Stomach smooth muscle (tissue), 2 donors: ENCODE measurements around the gene MYZAP.

Experiments
- H3K27ac ChIP-seq: one replicate; pipeline ENCODE4 v1.7.0; 2013; ENCODE audit warnings: mild to moderate bottlenecking, low read length, inconsistent platforms
- H3K27me3 ChIP-seq, 2 donors: one replicate each; pipeline ENCODE4 v1.7.0; 2013; ENCODE audit warnings: low read length in 2 of 2; ENCODE audit not compliant: insufficient read depth in 2 of 2, control insufficient read depth in 1 of 2
- H3K36me3 ChIP-seq, 2 donors: one replicate each; pipeline ENCODE4 v1.7.0; 2013; ENCODE audit warnings: low read length in 2 of 2; ENCODE audit not compliant: control insufficient read depth in 2 of 2, insufficient read depth in 2 of 2
- H3K4me1 ChIP-seq: one replicate; pipeline ENCODE4 v1.7.0; 2013; ENCODE audit warnings: low read length; ENCODE audit not compliant: control insufficient read depth, insufficient read depth
- H3K4me3 ChIP-seq, 2 donors: one replicate each; pipeline ENCODE4 v1.7.0; 2013; ENCODE audit warnings: low read length in 2 of 2
- H3K9ac ChIP-seq, 2 donors: one replicate each; pipeline ENCODE4 v1.7.0; 2013; ENCODE audit warnings: low read length in 2 of 2, mild to moderate bottlenecking in 1 of 2
- H3K9me3 ChIP-seq, 2 donors: one replicate each; pipeline ENCODE4 v1.7.0; 2013; ENCODE audit warnings: low read length in 2 of 2; ENCODE audit not compliant: control insufficient read depth in 2 of 2
- donor health status: healthy.
- donor health status: Pancreatic carcinoma.

Gene MYZAP

DNA sequence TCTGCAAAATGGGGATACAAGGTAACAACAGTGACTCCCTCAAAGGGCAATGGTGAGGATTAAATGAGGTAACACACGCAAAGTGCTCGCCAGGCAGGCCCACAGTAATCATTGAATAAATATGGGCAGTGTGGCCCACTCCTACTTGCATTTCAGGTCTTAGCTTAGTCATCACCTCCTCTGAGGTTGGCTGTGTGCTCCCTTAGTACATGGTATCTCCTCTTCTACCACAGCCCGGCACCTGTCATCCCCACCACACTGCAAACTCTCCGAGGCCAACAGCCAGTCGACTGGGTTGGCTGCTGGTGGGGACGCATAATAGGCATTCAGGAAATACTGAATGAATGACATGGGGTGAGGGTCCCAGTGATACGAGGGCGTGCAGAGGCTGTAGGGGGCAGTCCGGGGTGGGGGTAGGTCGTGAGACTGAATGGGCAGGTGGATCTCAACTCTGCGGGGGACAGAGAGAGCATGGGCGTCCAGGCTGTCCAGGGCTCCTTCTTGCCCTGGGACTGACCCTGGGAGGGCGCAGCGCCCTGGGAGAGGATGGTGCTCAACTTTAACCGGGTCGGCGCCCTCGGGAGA, 375 bp upstream of the MYZAP start:
- no peaks in the 10 kb centered on the region for H3K9me3 ChIP-seq
- H3K36me3 ChIP-seq, result no peaks in the 10 kb centered on the region
- peak overlapping the region in 1 of 2 donors; percentile 64 for H3K9ac ChIP-seq
- H3K4me3 ChIP-seq, result peak overlapping the region; percentile 80 to 82
- H3K27ac ChIP-seq, result peak overlapping the region; percentile 41
- peaks cover 37% of the 10 kb centered on the region for H3K4me1 ChIP-seq
- H3K27me3 ChIP-seq, result no peaks in the 10 kb centered on the region

DNA sequence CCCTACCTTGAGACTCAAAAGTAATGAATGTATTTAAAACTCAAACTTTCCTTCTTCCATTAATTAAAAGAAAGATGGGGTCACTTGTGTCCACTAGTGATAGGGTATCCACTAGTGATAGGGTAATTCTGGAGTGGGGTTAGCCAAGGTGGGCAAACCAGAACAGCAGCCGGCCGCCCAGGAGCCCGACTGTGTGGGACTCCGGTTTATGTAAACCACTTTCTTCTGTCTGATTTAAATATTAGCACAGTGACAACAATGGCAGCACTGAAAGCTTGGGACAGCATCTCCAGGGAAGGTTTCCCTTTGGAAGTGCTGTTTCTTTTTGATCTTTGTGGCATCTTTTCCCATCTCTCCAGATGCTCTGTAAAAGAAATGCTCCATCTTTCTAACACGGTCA, 722 bp downstream of the MYZAP start:
- Histone ChIP-seq H3K27me3 (no peaks in the 10 kb centered on the region), H3K4me1 (peaks cover 48% of the 10 kb centered on the region), H3K9ac (peak overlapping the region; percentile 46 to 74), H3K4me3 (peak overlapping the region in 1 of 2 donors; percentile 82), H3K36me3 (no peaks in the 10 kb centered on the region), H3K27ac (peak overlapping the region; percentile 71), H3K9me3 (no peaks in the 10 kb centered on the region)

DNA sequence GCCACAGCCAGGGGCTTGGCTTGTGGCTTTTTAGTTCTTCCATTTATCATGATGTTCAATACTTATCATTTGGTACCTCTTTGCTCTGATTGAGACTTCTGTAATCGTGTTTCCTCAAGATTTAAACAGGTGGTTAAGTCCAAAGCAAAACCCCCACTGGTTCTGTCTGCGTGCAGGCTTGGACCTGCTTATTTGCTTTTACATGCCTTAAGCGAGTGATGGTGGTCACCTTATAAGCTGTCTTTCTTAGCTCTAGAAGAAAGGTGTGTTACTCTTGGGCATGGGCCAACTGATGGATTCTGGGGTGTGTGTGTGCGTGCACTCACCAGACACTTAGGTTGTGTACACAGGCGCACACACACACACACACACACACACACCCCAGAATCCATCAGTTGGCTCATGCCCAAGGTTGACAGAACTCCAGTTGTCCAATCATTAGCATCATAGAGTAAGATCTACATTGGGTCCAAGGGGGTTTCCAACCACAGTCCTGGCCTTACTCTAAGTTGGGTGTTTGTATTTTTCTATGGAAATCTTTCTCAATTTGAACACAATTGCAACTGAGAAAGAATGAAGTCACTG, 1.2 kb downstream of the MYZAP start:
- H3K4me3 ChIP-seq, result peak overlapping the region in 1 of 2 donors; percentile 82

DNA sequence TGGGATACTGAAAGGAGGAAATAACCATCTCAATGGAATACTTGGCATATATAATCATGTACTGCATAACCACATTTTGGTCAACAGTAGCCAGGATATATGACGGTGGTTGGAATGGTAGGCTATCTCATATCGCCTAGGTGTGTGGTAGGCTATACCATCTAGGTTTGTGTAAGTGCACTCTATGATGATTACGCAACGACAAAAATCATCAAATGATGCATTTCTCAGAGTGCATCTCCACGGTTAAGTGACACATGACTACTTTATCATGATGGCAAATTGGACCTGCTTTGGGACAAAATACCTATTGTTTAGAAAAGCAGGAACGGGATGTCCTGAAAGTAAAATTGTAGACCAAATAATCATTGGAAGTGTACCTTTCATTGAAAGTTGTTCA, 2.8 kb downstream of the MYZAP start:
- H3K9ac ChIP-seq, result no peak overlapping the region
- H3K9me3 ChIP-seq, result no peaks in the 10 kb centered on the region
- no peaks in the 10 kb centered on the region for H3K27me3 ChIP-seq
- no peak overlapping the region for H3K4me3 ChIP-seq
- H3K27ac ChIP-seq, result peak overlapping the region; percentile 84
- no peaks in the 10 kb centered on the region for H3K36me3 ChIP-seq
- H3K4me1 ChIP-seq, result peaks cover 62% of the 10 kb centered on the region

More for the DNA sequence above, 1.2 kb downstream of the MYZAP start:
- Histone ChIP-seq H3K27me3 (no peaks in the 10 kb centered on the region), H3K9ac (no peak overlapping the region), H3K36me3 (no peaks in the 10 kb centered on the region), H3K9me3 (no peaks in the 10 kb centered on the region), H3K27ac (peak overlapping the region; percentile 71), H3K4me1 (peaks cover 52% of the 10 kb centered on the region)

DNA sequence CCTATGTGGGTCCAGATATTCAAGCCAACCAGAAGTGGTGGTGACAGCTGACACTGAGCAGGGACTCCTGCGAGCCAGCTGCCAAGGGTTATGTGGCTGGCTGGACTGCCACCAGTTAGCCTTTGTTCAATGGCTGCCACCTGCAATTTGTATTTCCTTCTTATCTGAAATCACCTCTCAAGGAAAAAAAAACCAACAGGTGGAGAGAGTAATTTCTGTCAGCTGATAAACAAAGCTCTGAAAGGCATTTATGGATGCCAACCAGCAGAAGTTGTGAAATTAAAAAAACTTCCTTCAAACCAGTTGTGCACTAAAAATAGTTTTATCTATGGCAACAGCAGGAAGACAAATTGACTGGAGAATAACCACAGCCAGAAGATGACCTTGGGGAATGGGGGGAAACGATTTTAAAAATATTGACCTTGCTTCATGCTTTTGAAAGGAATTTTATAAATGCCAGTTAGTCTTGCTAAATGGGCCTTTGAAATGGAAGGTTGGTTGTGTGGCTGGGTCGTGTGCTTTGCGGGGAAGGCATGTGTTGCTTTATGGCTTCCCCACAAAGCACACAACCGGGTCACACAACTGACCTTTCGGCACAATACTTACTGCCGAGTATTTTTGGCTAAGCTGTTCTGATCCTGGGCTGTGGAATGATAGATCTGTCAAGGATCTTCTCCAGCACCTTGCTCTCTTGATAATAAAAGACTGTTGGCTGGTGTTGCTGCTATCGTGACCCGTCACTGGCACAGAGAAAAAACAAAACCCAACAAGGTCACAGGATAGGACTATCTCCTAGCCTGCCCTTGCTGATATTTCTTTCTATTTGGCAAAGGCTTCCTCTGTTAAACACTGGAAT, 3.5 kb downstream of the MYZAP start:
- H3K9ac ChIP-seq, result no peak overlapping the region

DNA sequence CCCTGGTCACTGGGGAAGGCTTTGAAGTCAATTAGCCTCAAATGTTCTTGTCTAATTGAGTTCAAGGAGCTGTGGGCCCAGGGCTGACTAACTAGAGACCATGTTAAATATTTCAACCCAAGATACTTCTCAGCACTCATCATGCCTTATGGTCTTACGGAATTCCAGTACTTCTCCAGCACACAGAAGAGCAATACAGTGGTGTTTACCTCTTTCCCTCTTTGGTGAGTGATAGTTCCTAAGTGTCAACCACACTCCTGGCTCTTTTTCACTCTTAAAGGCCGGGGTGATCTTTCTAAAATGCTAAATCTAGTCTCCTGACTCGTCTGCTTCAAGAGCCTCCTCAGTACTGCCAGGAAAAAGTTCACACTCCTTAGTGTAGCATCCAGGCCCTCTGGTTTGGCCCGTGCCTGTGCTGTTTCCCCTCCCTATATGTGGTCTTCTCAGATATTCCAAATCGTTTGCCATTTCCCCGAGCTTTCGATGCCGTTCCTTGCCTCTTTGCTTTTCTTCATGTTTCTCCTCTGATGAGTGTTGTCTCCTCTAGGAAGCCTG, 4.7 kb downstream of the MYZAP start:
- H3K4me1 ChIP-seq, result peaks cover 64% of the 10 kb centered on the region
- peak overlapping the region in 1 of 2 donors; percentile 13 for H3K9ac ChIP-seq
- H3K27me3 ChIP-seq, result no peaks in the 10 kb centered on the region
- no peak overlapping the region for H3K4me3 ChIP-seq
- no peaks in the 10 kb centered on the region for H3K9me3 ChIP-seq
- H3K36me3 ChIP-seq, result no peaks in the 10 kb centered on the region
- peak overlapping the region; percentile 84 for H3K27ac ChIP-seq

More for the DNA sequence above, 3.5 kb downstream of the MYZAP start:
- no peaks in the 10 kb centered on the region for H3K9me3 ChIP-seq
- H3K4me1 ChIP-seq, result peaks cover 66% of the 10 kb centered on the region
- H3K27ac ChIP-seq, result peak overlapping the region; percentile 84
- H3K4me3 ChIP-seq, result peak overlapping the region in 1 of 2 donors; percentile 29
- no peaks in the 10 kb centered on the region for H3K27me3 ChIP-seq
- no peaks in the 10 kb centered on the region for H3K36me3 ChIP-seq

DNA sequence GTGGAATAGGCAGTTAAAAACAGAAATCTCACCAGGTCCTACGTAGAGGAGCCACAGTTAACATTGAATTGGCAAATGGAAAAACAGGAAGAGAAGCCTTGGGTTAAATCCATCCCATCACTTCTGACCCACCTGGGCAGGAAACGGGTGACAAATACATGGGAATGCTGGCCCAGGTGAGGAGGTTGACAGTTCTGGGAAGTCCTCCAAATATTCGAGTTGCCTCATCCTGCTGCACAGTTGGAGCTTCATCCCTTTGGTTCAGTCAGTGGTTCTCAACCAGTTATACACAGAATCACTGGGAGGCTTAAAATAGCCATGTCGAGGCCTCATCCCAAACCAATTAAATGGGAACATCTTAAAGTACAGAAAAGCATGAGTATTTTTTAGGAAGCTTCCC, 5.3 kb downstream of the MYZAP start:
- Histone ChIP-seq H3K4me3 (no peak overlapping the region), H3K4me1 (peaks cover 62% of the 10 kb centered on the region), H3K9me3 (no peaks in the 10 kb centered on the region), H3K9ac (no peak overlapping the region), H3K27ac (peak overlapping the region; percentile 84), H3K27me3 (no peaks in the 10 kb centered on the region), H3K36me3 (no peaks in the 10 kb centered on the region)

DNA sequence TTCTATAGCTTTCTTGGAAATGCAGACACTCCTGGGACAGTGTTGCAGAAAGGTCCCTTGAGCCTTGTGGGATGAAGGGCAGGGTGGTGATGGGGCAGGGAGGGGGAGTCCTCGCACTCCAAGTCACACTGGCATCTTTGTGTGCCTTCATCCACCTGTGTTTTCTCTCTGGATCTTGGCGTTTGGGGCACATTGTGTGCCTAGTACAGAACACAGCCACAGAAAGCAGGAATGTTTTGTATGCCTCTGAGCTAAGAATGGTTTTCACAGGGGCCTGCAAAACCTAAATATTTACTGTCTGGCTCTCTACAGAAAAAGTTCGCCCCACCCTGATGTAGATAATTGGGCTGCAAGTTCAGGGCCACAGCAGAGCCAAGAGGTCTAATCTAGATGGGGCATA, 5.7 kb downstream of the MYZAP start:
- Histone ChIP-seq H3K4me1 (peaks cover 60% of the 10 kb centered on the region), H3K36me3 (no peaks in the 10 kb centered on the region), H3K4me3 (no peak overlapping the region), H3K27me3 (no peaks in the 10 kb centered on the region), H3K9me3 (no peaks in the 10 kb centered on the region), H3K27ac (peak overlapping the region; percentile 84), H3K9ac (no peak overlapping the region)

DNA sequence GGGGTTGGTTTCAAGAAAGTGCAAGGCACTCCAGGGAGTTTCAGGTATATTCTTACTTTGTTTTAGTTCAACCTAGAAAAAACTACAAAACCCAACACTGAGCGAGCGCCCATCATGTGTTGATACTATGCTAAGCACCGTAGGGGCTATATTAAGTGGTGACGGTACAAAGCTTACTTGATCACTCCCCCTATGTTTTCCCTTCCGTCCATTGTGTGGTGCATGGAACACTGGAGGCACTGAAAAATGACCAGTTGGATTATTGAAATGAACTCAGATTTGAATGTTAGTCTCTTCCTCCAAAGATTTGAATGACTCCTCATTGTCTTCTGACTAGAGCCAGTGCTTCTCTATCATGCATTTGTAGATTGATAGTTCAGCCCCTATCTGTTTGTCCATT, 6.6 kb downstream of the MYZAP start:
- Histone ChIP-seq H3K4me1 (peaks cover 54% of the 10 kb centered on the region), H3K36me3 (no peaks in the 10 kb centered on the region), H3K27ac (peak overlapping the region; percentile 84), H3K4me3 (no peak overlapping the region), H3K9me3 (no peaks in the 10 kb centered on the region), H3K9ac (no peak overlapping the region), H3K27me3 (no peaks in the 10 kb centered on the region)

DNA sequence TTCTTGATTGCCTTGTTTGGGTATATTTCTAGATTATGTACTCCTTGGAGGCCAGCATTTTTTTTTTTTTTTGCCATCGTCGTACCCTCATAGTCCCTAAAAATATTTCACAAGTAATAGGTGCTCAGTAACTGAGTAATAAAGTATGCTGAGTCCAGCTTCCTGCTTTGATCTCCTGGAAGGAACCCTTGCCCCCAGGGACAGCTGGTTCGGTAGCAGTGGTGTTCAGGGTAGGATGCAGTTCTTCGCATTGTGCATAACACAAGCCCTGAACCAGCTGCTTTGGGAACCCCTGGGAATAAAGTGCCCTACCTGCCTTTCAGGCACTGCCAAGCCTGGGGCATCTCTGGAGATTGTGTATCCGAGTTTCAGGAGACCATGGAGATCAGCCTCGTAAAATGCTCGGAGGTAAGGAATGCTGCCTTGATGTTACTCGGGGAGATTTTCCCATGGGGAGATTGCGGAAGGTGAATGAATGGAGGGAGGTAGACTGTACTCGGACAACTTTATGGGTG, 7.6 kb downstream of the MYZAP start:
- no peaks in the 10 kb centered on the region for H3K9me3 ChIP-seq
- no peak overlapping the region for H3K9ac ChIP-seq
- H3K27me3 ChIP-seq, result no peaks in the 10 kb centered on the region
- H3K36me3 ChIP-seq, result no peaks in the 10 kb centered on the region
- peaks cover 58% of the 10 kb centered on the region for H3K4me1 ChIP-seq
- peak overlapping the region in 1 of 2 donors; percentile 9 for H3K4me3 ChIP-seq
- no peak overlapping the region for H3K27ac ChIP-seq
